HUES6 (cell line): Measurements from ENCODE around the gene CLIC4.
"Not testable (repeated sequence)": the region's sequence is repeated elsewhere in the genome, so short reads cannot be mapped to it uniquely, and the experiment has no call there.

Experiments
- H3K27ac ChIP-seq: 2 replicates; pipeline ENCODE4 v1.7.0; 2013; ENCODE audit warnings: low read depth, mild to moderate bottlenecking, low read length, inconsistent platforms
- H3K27me3 ChIP-seq: 2 replicates; pipeline ENCODE4 v1.6.1; 2013; ENCODE audit warnings: low read length; ENCODE audit not compliant: control insufficient read depth, insufficient read depth
- H3K36me3 ChIP-seq: 2 replicates; pipeline ENCODE4 v1.6.1; 2013; ENCODE audit warnings: low read length; ENCODE audit not compliant: control insufficient read depth, insufficient read depth
- H3K4me1 ChIP-seq: 2 replicates; pipeline ENCODE4 v1.6.1; 2013; ENCODE audit warnings: low read length; ENCODE audit not compliant: control insufficient read depth, insufficient read depth
- H3K4me3 ChIP-seq: 2 replicates; pipeline ENCODE4 v1.5.1; 2013; ENCODE audit warnings: low read depth, low read length
- H3K9ac ChIP-seq: one replicate; pipeline ENCODE4 v1.6.1; 2013; ENCODE audit warnings: mild to moderate bottlenecking, low read length
- H3K9me3 ChIP-seq: 2 replicates; pipeline ENCODE4 v1.6.1; 2013; ENCODE audit warnings: low read depth, low read length; ENCODE audit not compliant: control insufficient read depth, insufficient read depth

The CLIC4 gene

GRCh38 chr1:24744911-24745710 lies at the start of gene CLIC4:
Gene CLIC4 (plus strand): TSS chr1:24745447. CDS start chr1:24745554, 107 bp downstream.
- peak within 1 kb of the TSS; percentile 76 for H3K27ac ChIP-seq
- no peaks in the 10 kb centered on the region for H3K27me3 ChIP-seq
- peaks cover 3% of the 10 kb centered on the region; the same call in 1 of the 2 replicates for H3K36me3 ChIP-seq
- no peaks in the 10 kb centered on the region for H3K9me3 ChIP-seq
- H3K4me3 ChIP-seq = peak within 1 kb of the TSS; percentile 87
- H3K4me1 ChIP-seq = peaks cover 43% of the 10 kb centered on the region
- H3K9ac ChIP-seq = peak within 1 kb of the TSS; percentile 89

GRCh38 chr1:24696041-24696755 lies 49.0 kb upstream of the CLIC4 start:
- Histone ChIP-seq H3K9me3 (peaks cover 4% of the 10 kb centered on the region; the same call in 1 of the 2 replicates), H3K4me1 (peaks cover 12% of the 10 kb centered on the region), H3K36me3 (no peaks in the 10 kb centered on the region), H3K27me3 (no peaks in the 10 kb centered on the region), H3K9ac (no peak overlapping the region), H3K27ac (no peak overlapping the region), H3K4me3 (no peak overlapping the region)

- no peak overlapping the region for H3K9ac ChIP-seq
Measured at GRCh38 chr1:24696756-24697330, 48.4 kb upstream of the CLIC4 start.

GRCh38 chr1:24697453-24698001 lies 47.7 kb upstream of the CLIC4 start:
- not testable (repeated sequence) for H3K9me3 ChIP-seq

More at GRCh38 chr1:24696756-24697330, 48.4 kb upstream of the CLIC4 start:
- Histone ChIP-seq H3K9me3 (no peaks in the 10 kb centered on the region), H3K27ac (no peak overlapping the region), H3K4me1 (peaks cover 12% of the 10 kb centered on the region), H3K4me3 (no peak overlapping the region), H3K36me3 (no peaks in the 10 kb centered on the region), H3K27me3 (no peaks in the 10 kb centered on the region)

GRCh38 chr1:24698326-24698725 lies 46.9 kb upstream of the CLIC4 start:
- H3K27ac ChIP-seq, H3K36me3 ChIP-seq, H3K27me3 ChIP-seq, H3K4me3 ChIP-seq, H3K9ac ChIP-seq, H3K9me3 ChIP-seq: not testable (repeated sequence)
- H3K4me1 ChIP-seq = peaks cover 20% of the 10 kb centered on the region

More at GRCh38 chr1:24697453-24698001, 47.7 kb upstream of the CLIC4 start:
- H3K9ac ChIP-seq, H3K27ac ChIP-seq, H3K36me3 ChIP-seq, H3K27me3 ChIP-seq, H3K4me3 ChIP-seq: not testable (repeated sequence)
- H3K4me1 ChIP-seq = peaks cover 13% of the 10 kb centered on the region

- H3K9me3 ChIP-seq = no peaks in the 10 kb centered on the region
- no peak overlapping the region for H3K27ac ChIP-seq
- H3K36me3 ChIP-seq = no peaks in the 10 kb centered on the region
- H3K27me3 ChIP-seq = no peaks in the 10 kb centered on the region
- no peak overlapping the region for H3K4me3 ChIP-seq
- no peak overlapping the region for H3K9ac ChIP-seq
- peaks cover 20% of the 10 kb centered on the region for H3K4me1 ChIP-seq
Measured at GRCh38 chr1:24699628-24700027, 45.6 kb upstream of the CLIC4 start.

GRCh38 chr1:24702511-24703293 lies 42.5 kb upstream of the CLIC4 start:
- H3K36me3 ChIP-seq = no peaks in the 10 kb centered on the region
- no peaks in the 10 kb centered on the region for H3K27me3 ChIP-seq
- H3K27ac ChIP-seq = no peak overlapping the region
- H3K4me1 ChIP-seq = peaks cover 30% of the 10 kb centered on the region
- no peak overlapping the region for H3K4me3 ChIP-seq
- H3K9me3 ChIP-seq = no peaks in the 10 kb centered on the region
- no peak overlapping the region for H3K9ac ChIP-seq

GRCh38 chr1:24704411-24705259 lies 40.6 kb upstream of the CLIC4 start:
- H3K36me3 ChIP-seq = no peaks in the 10 kb centered on the region
- no peak overlapping the region for H3K4me3 ChIP-seq
- no peaks in the 10 kb centered on the region for H3K9me3 ChIP-seq
- H3K27me3 ChIP-seq = no peaks in the 10 kb centered on the region
- no peak overlapping the region for H3K27ac ChIP-seq
- H3K4me1 ChIP-seq = peaks cover 28% of the 10 kb centered on the region
- H3K9ac ChIP-seq = no peak overlapping the region

- no peak overlapping the region for H3K27ac ChIP-seq
- no peaks in the 10 kb centered on the region for H3K27me3 ChIP-seq
- no peaks in the 10 kb centered on the region for H3K36me3 ChIP-seq
- H3K4me3 ChIP-seq = peak overlapping the region; percentile 21; the same call in 1 of the 2 replicates
- H3K9ac ChIP-seq = no peak overlapping the region
- H3K4me1 ChIP-seq = peaks cover 23% of the 10 kb centered on the region
- H3K9me3 ChIP-seq = no peaks in the 10 kb centered on the region
Measured at GRCh38 chr1:24705260-24706073, 39.8 kb upstream of the CLIC4 start.
